ENCODE results near the gene HIVEP2.

- no peak for TF ChIP-seq EZH2 (IDR thresholded peaks at IDR 0.05; ENCODE audit: borderline replicate concordance, insufficient read depth, low read depth, low read length, poor library complexity, severe bottlenecking)
- TF ChIP-seq, protein P1, sequence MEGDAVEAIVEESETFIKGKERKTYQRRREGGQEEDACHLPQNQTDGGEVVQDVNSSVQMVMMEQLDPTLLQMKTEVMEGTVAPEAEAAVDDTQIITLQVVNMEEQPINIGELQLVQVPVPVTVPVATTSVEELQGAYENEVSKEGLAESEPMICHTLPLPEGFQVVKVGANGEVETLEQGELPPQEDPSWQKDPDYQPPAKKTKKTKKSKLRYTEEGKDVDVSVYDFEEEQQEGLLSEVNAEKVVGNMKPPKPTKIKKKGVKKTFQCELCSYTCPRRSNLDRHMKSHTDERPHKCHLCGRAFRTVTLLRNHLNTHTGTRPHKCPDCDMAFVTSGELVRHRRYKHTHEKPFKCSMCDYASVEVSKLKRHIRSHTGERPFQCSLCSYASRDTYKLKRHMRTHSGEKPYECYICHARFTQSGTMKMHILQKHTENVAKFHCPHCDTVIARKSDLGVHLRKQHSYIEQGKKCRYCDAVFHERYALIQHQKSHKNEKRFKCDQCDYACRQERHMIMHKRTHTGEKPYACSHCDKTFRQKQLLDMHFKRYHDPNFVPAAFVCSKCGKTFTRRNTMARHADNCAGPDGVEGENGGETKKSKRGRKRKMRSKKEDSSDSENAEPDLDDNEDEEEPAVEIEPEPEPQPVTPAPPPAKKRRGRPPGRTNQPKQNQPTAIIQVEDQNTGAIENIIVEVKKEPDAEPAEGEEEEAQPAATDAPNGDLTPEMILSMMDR (IDR thresholded peaks at IDR 0.05) = no peak
Measured at GRCh38 chr6:142892254-142893021, 52.5 kb downstream of the HIVEP2 start.
